GM21360 (cell line): Measurements from ENCODE around the gene FGF12.

Experiments
- ATAC-seq: cut with Tn5 transposase; IDR thresholded peaks from one replicate; pipeline ENCODE4 v1.9.1; 2021; ENCODE audit warnings: mild to moderate bottlenecking, moderate library complexity; ENCODE audit not compliant: unreplicated experiment

The FGF12 gene

DNA sequence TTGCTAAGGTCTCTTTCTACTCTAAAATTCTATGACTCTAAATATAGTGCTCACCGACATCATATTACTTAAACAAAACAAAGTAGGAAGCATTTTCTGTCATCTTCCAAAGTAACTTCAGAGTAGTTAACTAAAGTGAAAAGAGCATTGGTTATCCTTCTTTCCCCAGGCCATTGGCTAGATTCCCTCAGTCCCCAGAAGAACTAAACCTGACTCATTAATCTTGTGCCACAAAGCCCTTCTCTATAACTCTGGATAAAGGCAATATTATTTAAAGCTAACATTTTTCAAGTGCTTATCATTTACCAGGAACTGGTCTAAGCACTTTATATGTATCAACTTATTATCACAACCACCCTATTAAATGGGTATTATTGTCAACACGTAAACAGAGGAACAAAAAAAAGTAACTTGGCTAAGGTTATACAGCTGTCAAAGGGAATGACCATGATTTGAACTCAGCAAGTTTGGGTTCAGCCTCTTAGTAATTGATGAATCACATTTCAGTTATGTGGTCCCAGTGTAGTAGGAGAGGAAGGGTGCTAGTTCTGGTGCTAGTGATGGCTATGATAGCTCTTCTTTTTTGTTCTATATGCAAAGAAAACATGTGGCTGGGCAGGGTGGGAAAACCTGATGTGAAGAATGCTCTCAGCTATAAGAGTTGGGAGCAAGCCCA lies 304.9 kb downstream of the FGF12 start:
- ATAC-seq: no peak

DNA sequence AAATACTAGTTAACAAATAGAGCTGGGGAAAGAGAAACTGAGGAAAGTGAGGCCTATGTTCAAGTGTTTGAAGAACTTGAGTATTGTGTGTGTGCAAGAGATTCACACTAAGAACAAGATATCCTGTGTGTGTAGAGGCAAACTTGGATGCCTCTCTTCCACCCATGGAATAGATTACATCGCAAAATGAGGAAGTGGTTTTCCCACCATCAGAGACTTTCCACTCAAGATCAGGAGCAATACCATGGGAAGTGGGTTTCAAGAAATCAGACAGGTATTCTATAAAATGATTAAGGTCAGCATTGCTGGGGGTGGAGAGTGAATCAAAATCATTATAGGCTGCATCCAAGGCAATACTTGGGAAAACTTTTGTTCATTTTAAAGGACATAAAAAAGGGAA lies 308.0 kb downstream of the FGF12 start:
- ATAC-seq: no peak

- no peak for ATAC-seq
These were observed 309.7 kb downstream of the FGF12 start for GRCh38 chr3:192417559-192418055.

GRCh38 chr3:192417017-192417416 lies 310.3 kb downstream of the FGF12 start:
- ATAC-seq: no peak

DNA sequence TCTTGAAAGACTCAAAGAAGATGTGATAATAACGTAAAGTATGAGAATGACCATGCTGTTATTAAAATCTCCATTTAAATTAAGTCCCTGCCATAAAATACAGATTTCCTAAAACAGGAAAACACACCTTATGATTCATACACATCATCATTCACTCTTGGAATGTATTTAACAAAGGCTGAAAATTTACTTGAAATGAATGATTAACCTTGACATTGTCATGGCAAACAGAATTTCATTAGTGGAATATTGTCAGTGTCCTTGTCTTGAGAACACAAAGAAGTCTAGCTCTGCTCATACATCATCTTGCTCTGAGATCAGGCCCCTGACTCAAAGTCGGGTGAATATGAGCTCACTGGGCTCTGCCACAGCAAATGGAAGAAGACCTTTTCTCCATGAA lies 313.9 kb downstream of the FGF12 start:
- ATAC-seq: no peak

GRCh38 chr3:192410684-192410960 lies 316.7 kb downstream of the FGF12 start:
- ATAC-seq: no peak

DNA sequence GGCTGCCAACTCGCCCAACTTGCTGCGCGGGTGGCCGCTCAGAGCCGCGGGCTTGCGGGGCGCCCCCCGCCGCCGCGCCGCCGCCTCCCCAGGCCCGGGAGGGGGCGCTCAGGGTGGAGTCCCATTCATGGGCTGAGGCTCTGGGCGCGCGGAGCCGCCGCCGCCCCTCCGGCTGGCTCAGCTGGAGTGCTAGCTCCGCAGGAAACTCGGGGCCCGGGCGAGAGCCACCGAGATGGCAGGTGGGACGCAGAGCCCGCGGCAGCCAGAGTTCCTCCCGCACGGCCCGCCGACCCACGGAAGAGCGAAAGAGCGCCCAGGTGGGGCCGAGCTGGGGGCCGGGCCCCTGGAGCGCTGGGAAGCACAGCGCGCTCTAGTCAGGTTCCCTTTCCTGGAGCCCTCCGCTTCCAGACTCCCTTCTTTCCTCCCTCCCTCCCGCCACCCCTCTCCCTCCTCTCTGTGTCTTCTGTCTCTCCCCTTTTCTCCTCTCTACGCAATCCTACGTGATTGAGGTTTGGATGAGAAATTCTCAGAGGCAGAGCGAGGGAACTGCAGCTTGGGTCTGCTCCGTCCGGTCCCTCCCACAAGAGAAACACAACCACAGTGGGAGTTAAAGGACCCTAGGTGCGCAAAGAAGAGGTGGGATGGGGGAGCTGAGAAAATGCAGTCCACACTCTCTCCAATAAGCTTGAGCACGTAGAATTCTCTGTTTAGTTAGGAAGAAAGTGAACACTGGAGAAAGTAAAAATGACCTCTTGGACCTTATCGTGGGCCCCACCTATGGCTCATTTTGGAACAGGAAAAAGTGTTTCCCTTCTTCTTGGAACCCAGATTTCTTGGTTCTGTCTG lies 317.3 kb downstream of the FGF12 start:
- ATAC-seq: no peak

- ATAC-seq: no peak
These were observed 318.0 kb downstream of the FGF12 start for GRCh38 chr3:192409201-192409837.

DNA sequence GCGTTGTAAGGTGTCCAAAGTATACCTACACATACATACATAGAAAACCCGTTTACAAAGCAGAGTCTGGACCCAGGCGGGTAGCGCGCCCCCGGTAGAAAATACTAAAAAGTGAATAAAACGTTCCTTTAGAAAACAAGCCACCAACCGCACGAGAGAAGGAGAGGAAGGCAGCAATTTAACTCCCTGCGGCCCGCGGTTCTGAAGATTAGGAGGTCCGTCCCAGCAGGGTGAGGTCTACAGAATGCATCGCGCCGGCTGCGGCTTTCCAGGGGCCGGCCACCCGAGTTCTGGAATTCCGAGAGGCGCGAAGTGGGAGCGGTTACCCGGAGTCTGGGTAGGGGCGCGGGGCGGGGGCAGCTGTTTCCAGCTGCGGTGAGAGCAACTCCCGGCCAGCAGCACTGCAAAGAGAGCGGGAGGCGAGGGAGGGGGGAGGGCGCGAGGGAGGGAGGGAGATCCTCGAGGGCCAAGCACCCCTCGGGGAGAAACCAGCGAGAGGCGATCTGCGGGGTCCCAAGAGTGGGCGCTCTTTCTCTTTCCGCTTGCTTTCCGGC lies 318.6 kb downstream of the FGF12 start:
- no peak for ATAC-seq

- ATAC-seq: no peak
These were observed 319.2 kb downstream of the FGF12 start for GRCh38 chr3:192408007-192408646.

DNA sequence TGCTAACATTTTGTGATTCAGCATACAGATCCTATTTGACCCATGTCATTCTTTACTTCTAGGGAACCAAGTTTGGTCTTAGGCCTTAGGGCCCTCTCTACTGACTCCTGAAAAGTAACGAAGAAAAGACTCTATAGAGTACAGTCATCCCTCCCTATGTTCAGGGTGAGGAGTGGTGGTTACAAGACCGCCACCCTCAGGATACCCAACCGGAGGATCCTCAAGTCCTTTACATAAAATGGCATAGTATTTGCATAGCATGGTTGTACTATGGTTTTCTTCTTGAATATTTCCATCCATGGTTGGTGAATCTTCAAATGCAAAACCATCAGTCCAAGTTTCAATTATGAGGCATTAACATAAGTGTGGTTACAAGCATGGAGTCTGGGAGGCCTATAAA lies 327.6 kb downstream of the FGF12 start:
- no peak for ATAC-seq

GRCh38 chr3:192397012-192397411 lies 330.3 kb downstream of the FGF12 start:
- no peak for ATAC-seq

- ATAC-seq: no peak
These were observed 331.8 kb downstream of the FGF12 start for GRCh38 chr3:192395506-192395905.

GRCh38 chr3:192392986-192393385 lies 334.4 kb downstream of the FGF12 start:
- ATAC-seq: no peak

- ATAC-seq: no peak
These were observed 344.5 kb downstream of the FGF12 start for GRCh38 chr3:192382861-192383260.

- ATAC-seq: no peak
These were observed 353.8 kb downstream of the FGF12 start for GRCh38 chr3:192373586-192373985.

- no peak for ATAC-seq
These were observed 354.3 kb downstream of the FGF12 start for GRCh38 chr3:192373032-192373431.

- no peak for ATAC-seq
These were observed 354.7 kb downstream of the FGF12 start for GRCh38 chr3:192372616-192373015.

DNA sequence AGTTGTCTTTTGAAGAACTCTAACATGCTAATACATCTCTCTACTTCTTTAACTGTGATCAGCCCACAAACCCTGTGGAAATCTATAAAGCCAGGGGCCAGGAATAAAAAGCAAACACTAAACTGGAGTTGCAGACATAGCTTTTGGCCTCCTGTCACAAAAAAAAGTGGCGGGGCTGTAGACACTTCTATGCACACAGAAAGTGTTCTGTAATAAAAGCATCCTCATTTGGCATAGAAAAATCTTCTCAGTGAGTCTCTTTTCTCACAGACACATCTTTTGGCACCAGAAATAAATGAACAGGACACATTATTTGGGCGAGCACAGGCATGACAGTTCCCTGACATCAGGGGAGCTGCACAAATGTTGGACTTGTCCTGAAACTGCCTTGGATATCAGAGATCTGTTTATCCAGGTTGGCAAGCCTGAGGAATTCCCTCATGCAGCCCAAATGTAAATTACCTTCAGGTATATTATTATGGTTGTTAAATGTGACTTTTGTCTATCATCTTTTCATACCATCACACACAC lies 355.4 kb downstream of the FGF12 start:
- no peak for ATAC-seq

DNA sequence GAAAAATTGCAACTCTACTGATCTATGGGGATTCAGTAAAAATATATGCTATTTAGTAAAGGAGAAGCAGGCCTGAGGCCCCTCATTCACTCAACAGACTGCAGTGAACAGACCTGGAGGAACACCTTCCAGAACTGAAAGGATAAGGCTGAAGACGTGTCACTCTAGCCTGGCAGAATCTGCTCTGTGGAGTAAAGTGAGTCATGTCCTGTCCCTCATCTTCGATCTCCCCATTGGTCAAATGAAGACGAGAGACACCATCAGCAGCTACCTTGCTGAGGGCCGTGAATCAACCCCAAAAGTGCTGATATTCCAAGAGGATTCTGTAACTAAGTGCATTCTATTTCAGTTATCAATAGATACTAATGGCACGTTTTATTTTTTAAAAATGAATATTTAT lies 359.7 kb downstream of the FGF12 start:
- no peak for ATAC-seq

GRCh38 chr3:192366916-192367315 lies 360.4 kb downstream of the FGF12 start:
- ATAC-seq: no peak
